Tibial nerve (tissue), 4 donors: Measurements from ENCODE around the gene BCOR. TPM values are rescaled to one million over a fixed set of nuclear protein-coding genes. Genes with fewer than 3 reads are reported as not detected.

Experiments
- DNase-seq, 2 donors: peaks; one replicate each; pipeline ENCODE4 v3.0.0-alpha.2; 2019; ENCODE audit warnings: low spot score in 2 of 2
- H3K27ac ChIP-seq, 4 donors: fragments of 200-600 bp; sonication (generic) in 3 of 4; one replicate each; pipeline ENCODE4 v1.5.1; 2017 to 2019; ENCODE audit warnings: mild to moderate bottlenecking in 1 of 4
- H3K27me3 ChIP-seq, 2 donors: fragments of 200-600 bp; sonication (generic) in 1 of 2; one replicate each; pipeline versions ENCODE4 v1.5.1 to v1.6.0; 2017 to 2019
- H3K36me3 ChIP-seq, 3 donors: fragments of 200-600 bp; sonication (generic); one replicate each; pipeline ENCODE4 v1.5.1; 2018 to 2019
- H3K4me1 ChIP-seq, 4 donors: fragments of 200-600 bp; sonication (generic) in 3 of 4; one replicate each; pipeline ENCODE4 v1.5.1; 2017 to 2019
- H3K4me3 ChIP-seq, 4 donors: fragments of 200-600 bp; sonication (generic) in 3 of 4; one replicate each; pipeline ENCODE4 v1.5.1; 2017 to 2019; ENCODE audit warnings: mild to moderate bottlenecking in 1 of 4, moderate library complexity in 1 of 4
- H3K9me3 ChIP-seq, 4 donors: fragments of 200-600 bp; sonication (generic) in 3 of 4; one replicate each; pipeline ENCODE4 v1.5.1; 2017 to 2019
- EP300 ChIP-seq, 2 donors: sonication (generic); formaldehyde crosslinking; IDR thresholded peaks; one replicate each; pipeline ENCODE4 v1.6.1; 2017; ENCODE audit warnings: antibody characterized with exemption in 2 of 2, mild to moderate bottlenecking in 1 of 2
- POLR2A ChIP-seq, 2 donors: fragments of 450-650 bp; IDR thresholded peaks; one replicate each; pipeline ENCODE4 v1.6.1; 2017; ENCODE audit warnings: antibody characterized with exemption in 2 of 2, mild to moderate bottlenecking in 2 of 2, moderate library complexity in 2 of 2
- WGBS, 2 donors: methylation state at CpG; one replicate each; pipeline ENCODE4 v1.1.5; 2018; 5-methylcytosine and 5-hydroxymethylcytosine counted together
- total RNA-seq, 4 donors: library from RNA; depleted of rRNA; stranded (reverse); fragments of >200 nt; gene quantifications; one replicate each; pipeline ENCODE4 v1.1.0, GENCODE V29; 2016
- TF ChIP-seq, protein P1 (sequence below), 5 experiments: fragments of 200-600 bp in 3 of 5; fragments of 450-650 bp in 2 of 5; sonication (generic) in 3 of 5; IDR thresholded peaks; one replicate each; pipeline ENCODE4 v1.5.1; 2016 to 2019; ENCODE audit warnings: antibody characterized with exemption in 5 of 5, mild to moderate bottlenecking in 3 of 5, moderate library complexity in 2 of 5

Gene BCOR
- total RNA-seq, 4 donors from 2014 or later = 16.2 to 34.7 (median 23.7) TPM

- Histone ChIP-seq H3K36me3 (no peaks in the 10 kb centered on the region), H3K27ac (peak overlapping the region in 3 of 4 donors; percentile 59 to 82 (median 81)), H3K4me1 (peaks cover 0 to 95% (median 34%) of the 10 kb centered on the region in 4 donors), H3K4me3 (no peak overlapping the region), H3K27me3 (peaks cover 0 to 51% of the 10 kb centered on the region in 2 donors), H3K9me3 (no peaks in the 10 kb centered on the region)
- DNase-seq = no peak
- TF ChIP-seq EP300 (IDR thresholded peaks at IDR 0.05) (no peak), POLR2A (IDR thresholded peaks at IDR 0.05) (no peak)
- TF ChIP-seq, protein P1, sequence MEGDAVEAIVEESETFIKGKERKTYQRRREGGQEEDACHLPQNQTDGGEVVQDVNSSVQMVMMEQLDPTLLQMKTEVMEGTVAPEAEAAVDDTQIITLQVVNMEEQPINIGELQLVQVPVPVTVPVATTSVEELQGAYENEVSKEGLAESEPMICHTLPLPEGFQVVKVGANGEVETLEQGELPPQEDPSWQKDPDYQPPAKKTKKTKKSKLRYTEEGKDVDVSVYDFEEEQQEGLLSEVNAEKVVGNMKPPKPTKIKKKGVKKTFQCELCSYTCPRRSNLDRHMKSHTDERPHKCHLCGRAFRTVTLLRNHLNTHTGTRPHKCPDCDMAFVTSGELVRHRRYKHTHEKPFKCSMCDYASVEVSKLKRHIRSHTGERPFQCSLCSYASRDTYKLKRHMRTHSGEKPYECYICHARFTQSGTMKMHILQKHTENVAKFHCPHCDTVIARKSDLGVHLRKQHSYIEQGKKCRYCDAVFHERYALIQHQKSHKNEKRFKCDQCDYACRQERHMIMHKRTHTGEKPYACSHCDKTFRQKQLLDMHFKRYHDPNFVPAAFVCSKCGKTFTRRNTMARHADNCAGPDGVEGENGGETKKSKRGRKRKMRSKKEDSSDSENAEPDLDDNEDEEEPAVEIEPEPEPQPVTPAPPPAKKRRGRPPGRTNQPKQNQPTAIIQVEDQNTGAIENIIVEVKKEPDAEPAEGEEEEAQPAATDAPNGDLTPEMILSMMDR (IDR thresholded peaks at IDR 0.05) = no peak
- WGBS, 2 donors = 29 to 33% methylated on average over 5 of the region's 5 CpGs
These were observed 9.5 kb downstream of the BCOR start for GRCh38 chrX:40088299-40088625.

GRCh38 chrX:40087425-40088298 is 10.1 kb downstream of the BCOR start:
- Histone ChIP-seq H3K9me3 (no peaks in the 10 kb centered on the region), H3K36me3 (no peaks in the 10 kb centered on the region), H3K4me3 (no peak overlapping the region), H3K4me1 (peaks cover 0 to 96% (median 36%) of the 10 kb centered on the region in 4 donors), H3K27ac (peak overlapping the region in 3 of 4 donors; percentile 59 to 82 (median 81)), H3K27me3 (peaks cover 0 to 55% of the 10 kb centered on the region in 2 donors)
- 24 to 37% methylated on average over 11 to 13 of the region's 13 CpGs for WGBS, 2 donors
- TF ChIP-seq, protein P1 (IDR thresholded peaks at IDR 0.05) = no peak
- TF ChIP-seq POLR2A (IDR thresholded peaks at IDR 0.05) = no peak
- DNase-seq = no peak

GRCh38 chrX:40086569-40087335 is 11.0 kb downstream of the BCOR start:
- Histone ChIP-seq H3K36me3 (no peaks in the 10 kb centered on the region), H3K4me3 (peak overlapping the region in 2 of 4 donors; percentile 2 to 15), H3K9me3 (no peaks in the 10 kb centered on the region), H3K27me3 (peaks cover 0 to 46% of the 10 kb centered on the region in 2 donors), H3K27ac (peak overlapping the region in 3 of 4 donors; percentile 53 to 81 (median 75)), H3K4me1 (peaks cover 0 to 97% (median 40%) of the 10 kb centered on the region in 4 donors)
- TF ChIP-seq, protein P1 (IDR thresholded peaks at IDR 0.05) = no peak
- TF ChIP-seq POLR2A (IDR thresholded peaks at IDR 0.05) = no peak
- peak in 1 of 2 donors; percentile 67 for TF ChIP-seq EP300 (IDR thresholded peaks at IDR 0.05)
- WGBS, 2 donors = 33 to 59% methylated on average over 16 to 30 of the region's 30 CpGs
- no peak for DNase-seq

DNA sequence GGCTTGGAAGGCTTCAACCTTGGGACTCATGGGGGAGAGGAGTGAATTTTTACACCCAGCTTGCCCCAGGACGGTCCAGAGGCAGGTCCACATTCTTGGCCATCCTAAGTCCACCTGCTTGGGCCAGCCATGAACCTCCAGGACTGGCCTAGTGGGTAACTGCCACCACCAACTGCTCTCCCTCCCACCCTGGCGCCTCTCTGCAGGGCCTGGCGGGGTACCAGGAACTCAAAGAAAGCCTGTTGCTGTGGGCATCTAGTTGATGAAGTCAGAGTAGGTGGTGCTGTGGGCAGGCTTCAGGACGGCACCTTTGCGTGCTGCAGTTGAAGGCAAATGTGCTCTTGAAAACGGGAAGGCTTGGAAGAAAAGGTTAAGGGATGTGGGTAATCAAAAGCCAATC is 12.0 kb downstream of the BCOR start:
- TF ChIP-seq, protein P1 (IDR thresholded peaks at IDR 0.05) = no peak
- Histone ChIP-seq H3K27me3 (peaks cover 0 to 44% of the 10 kb centered on the region in 2 donors), H3K4me3 (no peak overlapping the region), H3K36me3 (no peaks in the 10 kb centered on the region), H3K27ac (peak overlapping the region; percentile 5 to 81 (median 62)), H3K9me3 (no peaks in the 10 kb centered on the region), H3K4me1 (peaks cover 0 to 96% (median 36%) of the 10 kb centered on the region in 4 donors)
- DNase-seq = no peak
- WGBS, 2 donors = 16 to 28% methylated on average over 6 of the region's 6 CpGs
